Testis (tissue), 3 donors: ENCODE data around the gene SFXN1. TPM values are rescaled to one million over a fixed set of nuclear protein-coding genes. Genes with fewer than 3 reads are reported as not detected.

Experiments used
- DNase-seq: peaks from one replicate; pipeline ENCODE4 v3.0.0-alpha.2; 2019
- H3K27ac ChIP-seq, 2 donors: fragments of 200-600 bp; sonication (generic); one replicate each; pipeline ENCODE4 v1.5.1; 2019
- H3K27me3 ChIP-seq: fragments of 200-600 bp; sonication (generic); one replicate; pipeline ENCODE4 v1.5.1; 2019
- H3K36me3 ChIP-seq: fragments of 200-600 bp; sonication (generic); one replicate; pipeline ENCODE4 v1.5.1; 2017; ENCODE audit warnings: low read depth; ENCODE audit errors: missing control alignments
- H3K4me1 ChIP-seq: fragments of 200-600 bp; sonication (generic); one replicate; pipeline ENCODE4 v1.5.1; 2019
- H3K4me3 ChIP-seq, 2 donors: fragments of 200-600 bp; sonication (generic); one replicate each; pipeline ENCODE4 v1.5.1; 2017 to 2019
- H3K9me3 ChIP-seq: fragments of 200-600 bp; sonication (generic); one replicate; pipeline ENCODE4 v1.5.1; 2017
- CTCF ChIP-seq, 3 experiments: fragments of 450-650 bp in 2 of 3; fragments of 200-600 bp in 1 of 3; sonication (generic) in 1 of 3; IDR thresholded peaks; one replicate each; pipeline ENCODE4 v1.5.1; 2016 to 2019; ENCODE audit warnings: antibody characterized with exemption in 3 of 3, mild to moderate bottlenecking in 2 of 3, moderate library complexity in 1 of 3
- POLR2A ChIP-seq: fragments of 450-650 bp; IDR thresholded peaks from one replicate; pipeline ENCODE4 v1.6.1; 2017; ENCODE audit warnings: antibody characterized with exemption, mild to moderate bottlenecking, moderate library complexity
- WGBS, 2 donors: methylation state at CpG; one replicate each; pipeline ENCODE4 v1.1.5; 2018; 5-methylcytosine and 5-hydroxymethylcytosine counted together
- intact Hi-C: fragments of 100-400 bp; cut with DNase I; formaldehyde crosslinking; loops from one replicate; pipeline ENCODE4 v1.15.1; 2023; ENCODE audit warnings: low total_unique reads
- polyA plus RNA-seq: library from polyadenylated mRNA; stranded (reverse); fragments of 350-450 nt; fragmentation: Illumina TruSeq; extraction: RNeasy Lipid Tissue Mini Kit (QIAGEN cat#74804); gene quantifications from one replicate; pipeline ENCODE4 v1.2.3, GENCODE V29; 2014; ENCODE audit warnings: low read depth, low replicate concordance; ENCODE audit not compliant: insufficient read depth
- total RNA-seq, 2 donors: library from RNA; depleted of rRNA; stranded (reverse); fragments of >200 nt; gene quantifications; one replicate each; pipeline ENCODE4 v1.2.3, GENCODE V29; 2016

Gene SFXN1
- total and polyA plus RNA-seq, 3 donors from 2014 or later: 22.6 to 44.5 (median 29.3) TPM

GRCh38 chr5:175464942-175465233, 13.5 kb upstream of the SFXN1 start:
- H3K36me3 ChIP-seq: no peaks in the 10 kb centered on the region
- H3K27ac ChIP-seq: no peak overlapping the region
- no peak for TF ChIP-seq CTCF (IDR thresholded peaks at IDR 0.05)
- TF ChIP-seq POLR2A: no peak
- no peak overlapping the region for H3K4me3 ChIP-seq
- intact Hi-C loops: no loop called here
- no peaks in the 10 kb centered on the region for H3K4me1 ChIP-seq
- WGBS, 2 donors: 36 to 41% methylated on average over 3 of the region's 3 CpGs
- no peaks in the 10 kb centered on the region for H3K9me3 ChIP-seq
- DNase-seq: no peak
- no peaks in the 10 kb centered on the region for H3K27me3 ChIP-seq

GRCh38 chr5:175465282-175465681, 13.1 kb upstream of the SFXN1 start:
- no peaks in the 10 kb centered on the region for H3K9me3 ChIP-seq
- 45 to 70% methylated on average over 3 of the region's 3 CpGs for WGBS, 2 donors
- intact Hi-C loops: no loop called here
- DNase-seq: no peak
- TF ChIP-seq POLR2A (no peak), CTCF (IDR thresholded peaks at IDR 0.05) (no peak)
- no peaks in the 10 kb centered on the region for H3K4me1 ChIP-seq
- no peaks in the 10 kb centered on the region for H3K36me3 ChIP-seq
- no peak overlapping the region for H3K4me3 ChIP-seq
- no peaks in the 10 kb centered on the region for H3K27me3 ChIP-seq
- H3K27ac ChIP-seq: no peak overlapping the region

GRCh38 chr5:175466700-175467318, 11.6 kb upstream of the SFXN1 start:
- H3K4me1 ChIP-seq: no peaks in the 10 kb centered on the region
- no peak for DNase-seq
- H3K9me3 ChIP-seq: no peaks in the 10 kb centered on the region
- intact Hi-C loops: no loop called here
- no peak for TF ChIP-seq CTCF (IDR thresholded peaks at IDR 0.05)
- TF ChIP-seq POLR2A: no peak
- H3K27me3 ChIP-seq: no peaks in the 10 kb centered on the region
- no peaks in the 10 kb centered on the region for H3K36me3 ChIP-seq
- H3K4me3 ChIP-seq: no peak overlapping the region
- H3K27ac ChIP-seq: no peak overlapping the region
- WGBS, 2 donors: 45 to 63% methylated on average over 5 of the region's 5 CpGs

- DNase-seq: no peak
- TF ChIP-seq POLR2A (no peak), CTCF (IDR thresholded peaks at IDR 0.05) (no peak)
- Histone ChIP-seq H3K27me3 (no peaks in the 10 kb centered on the region), H3K27ac (no peak overlapping the region), H3K36me3 (no peaks in the 10 kb centered on the region), H3K4me3 (no peak overlapping the region), H3K4me1 (no peaks in the 10 kb centered on the region), H3K9me3 (no peaks in the 10 kb centered on the region)
- intact Hi-C loops: no loop called here
- 49 to 56% methylated on average over 11 of the region's 11 CpGs for WGBS, 2 donors
Observed at GRCh38 chr5:175467983-175468690, 10.2 kb upstream of the SFXN1 start.

- Histone ChIP-seq H3K27me3 (no peaks in the 10 kb centered on the region), H3K27ac (no peak overlapping the region), H3K9me3 (no peaks in the 10 kb centered on the region), H3K4me1 (no peaks in the 10 kb centered on the region), H3K4me3 (no peak overlapping the region), H3K36me3 (no peaks in the 10 kb centered on the region)
- 92 to 100% methylated on average over 1 of the region's 1 CpG for whole genome bisulfite sequencing, 2 donors
- intact Hi-C loops: no loop called here
- no peak for TF ChIP-seq POLR2A
- TF ChIP-seq CTCF (IDR thresholded peaks at IDR 0.05): no peak
- no peak for DNase-seq
Observed at GRCh38 chr5:175468892-175469291, 9.5 kb upstream of the SFXN1 start.
